HCT116 (cell line): ENCODE measurements around the gene PXDN.

Experiments
- EZH2 ChIP-seq: fragments of 200-600 bp; sonication (generic); IDR thresholded peaks from 2 replicates; pipeline ENCODE4 v1.6.1; 2017; ENCODE audit warnings: antibody characterized with exemption, mixed run types
- SIN3A ChIP-seq: IDR thresholded peaks from 2 replicates; pipeline ENCODE4 v1.6.1; 2012; ENCODE audit warnings: low read depth
- ZFX ChIP-seq: fragments of 450-650 bp; IDR thresholded peaks from 2 replicates; pipeline ENCODE4 v1.6.1; 2017
- TF ChIP-seq, protein P1 (sequence below), 3 experiments: fragments of 200-600 bp in 1 of 3; sonication (generic) in 1 of 3; IDR thresholded peaks in 2 of 3; conservative IDR thresholded peaks in 1 of 3; 2 replicates each; pipeline ENCODE4 v1.5.1; 2012 to 2017; ENCODE audit warnings: low read depth in 2 of 3, low read length in 2 of 3, antibody characterized with exemption in 1 of 3, borderline replicate concordance in 1 of 3, control low read depth in 1 of 3, mild to moderate bottlenecking in 1 of 3, mixed read lengths in 1 of 3, mixed run types in 1 of 3, moderate library complexity in 1 of 3; ENCODE audit not compliant: insufficient read depth in 1 of 3

DNA sequence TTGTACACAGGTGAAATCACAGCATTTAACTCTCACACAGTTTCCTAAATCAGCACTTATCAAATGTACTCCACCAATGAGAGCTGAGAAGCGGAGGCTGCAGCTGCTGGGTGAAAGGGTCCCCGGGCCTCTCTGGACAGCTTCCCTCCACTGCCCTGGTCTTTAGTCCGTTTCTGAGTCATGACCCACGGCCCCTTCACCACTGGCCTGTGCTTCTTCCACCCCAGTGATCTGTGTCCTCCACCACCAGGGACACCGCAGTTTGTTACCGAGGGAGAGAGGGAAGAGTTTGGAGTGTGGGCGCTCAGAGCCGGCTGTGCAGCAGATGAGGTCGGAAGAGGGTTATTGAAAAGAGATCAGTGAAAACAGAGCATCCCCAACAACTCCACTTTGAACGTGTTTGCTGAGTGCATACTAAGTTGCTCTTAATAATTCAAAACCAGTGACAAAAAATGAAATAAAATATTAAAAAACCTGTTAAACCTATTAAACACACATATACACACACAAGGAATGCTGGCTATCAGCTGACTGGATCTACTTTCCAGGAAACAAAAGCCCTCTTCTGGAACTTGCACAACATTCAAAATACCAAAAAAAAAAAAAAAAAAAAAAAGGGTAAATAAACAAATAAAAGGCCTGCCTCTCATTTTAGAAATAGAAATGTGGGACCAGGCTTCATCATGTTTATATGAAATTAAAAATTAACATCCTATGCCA lies 54.1 kb downstream of the PXDN start:
- TF ChIP-seq, protein P1, sequence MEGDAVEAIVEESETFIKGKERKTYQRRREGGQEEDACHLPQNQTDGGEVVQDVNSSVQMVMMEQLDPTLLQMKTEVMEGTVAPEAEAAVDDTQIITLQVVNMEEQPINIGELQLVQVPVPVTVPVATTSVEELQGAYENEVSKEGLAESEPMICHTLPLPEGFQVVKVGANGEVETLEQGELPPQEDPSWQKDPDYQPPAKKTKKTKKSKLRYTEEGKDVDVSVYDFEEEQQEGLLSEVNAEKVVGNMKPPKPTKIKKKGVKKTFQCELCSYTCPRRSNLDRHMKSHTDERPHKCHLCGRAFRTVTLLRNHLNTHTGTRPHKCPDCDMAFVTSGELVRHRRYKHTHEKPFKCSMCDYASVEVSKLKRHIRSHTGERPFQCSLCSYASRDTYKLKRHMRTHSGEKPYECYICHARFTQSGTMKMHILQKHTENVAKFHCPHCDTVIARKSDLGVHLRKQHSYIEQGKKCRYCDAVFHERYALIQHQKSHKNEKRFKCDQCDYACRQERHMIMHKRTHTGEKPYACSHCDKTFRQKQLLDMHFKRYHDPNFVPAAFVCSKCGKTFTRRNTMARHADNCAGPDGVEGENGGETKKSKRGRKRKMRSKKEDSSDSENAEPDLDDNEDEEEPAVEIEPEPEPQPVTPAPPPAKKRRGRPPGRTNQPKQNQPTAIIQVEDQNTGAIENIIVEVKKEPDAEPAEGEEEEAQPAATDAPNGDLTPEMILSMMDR (IDR thresholded peaks at IDR 0.05 in 2 of 3, conservative IDR thresholded peaks at IDR 0.05 in 1 of 3; ENCODE audit: borderline replicate concordance in 1 of 3, insufficient read depth in 1 of 3, low read depth in 2 of 3, low read length in 2 of 3), result no peak
- TF ChIP-seq SIN3A (no peak), EZH2 (no peak), ZFX (no peak)
